ENCODE data around the gene TBC1D14. TPM values are rescaled to one million over a fixed set of nuclear protein-coding genes. Genes with fewer than 3 reads are reported as not detected.

TBC1D14 gene
- total and polyA plus RNA-seq, 2 of the 8 experiments (the other 6 are each of a cell fraction or from before 2014, with no cell fraction given), result 45.6 to 48.2 TPM

GRCh38 chr4:6909970-6910339, 329 bp downstream of the TBC1D14 start (continued):
- TF ChIP-seq ATF3 (IDR thresholded peaks at IDR 0.05; ENCODE audit: insufficient read depth, low read depth, low read length) (no peak), RFX5 (IDR thresholded peaks at IDR 0.05; ENCODE audit: borderline replicate concordance, low read depth, low read length) (no peak), JUND (IDR thresholded peaks at IDR 0.05; ENCODE audit: low read length) (no peak), CTCF (IDR thresholded peaks at IDR 0.05; ENCODE audit: control extremely low read depth in 1 of 3, insufficient read depth in 1 of 3, low read depth in 1 of 3, low read length in 3 of 3) (no peak), KDM4A (IDR thresholded peaks at IDR 0.05; ENCODE audit: low read depth, low read length, severe bottlenecking) (no peak), NRF1 (IDR thresholded peaks at IDR 0.05; ENCODE audit: low read depth, low read length) (no peak)
